SHP77 treated with DMSO at 0.1 percent for 48 hours (cell line): ENCODE results near the gene PLEKHF1.

Source experiments
- DNase-seq: peaks from one replicate; lab custom pipeline; 2025; lab: John Stamatoyannopoulos, UW

Gene PLEKHF1

GRCh38 chr19:29678484-29679106 lies 13.3 kb downstream of the PLEKHF1 start:
- DNase-seq = no peak

GRCh38 chr19:29679598-29680210 lies 14.4 kb downstream of the PLEKHF1 start:
- no peak for DNase-seq

- DNase-seq = no peak
Measured at GRCh38 chr19:29680447-29680846, 15.2 kb downstream of the PLEKHF1 start.

- DNase-seq = no peak
Measured at GRCh38 chr19:29680937-29681336, 15.7 kb downstream of the PLEKHF1 start.

- DNase-seq = no peak
Measured at GRCh38 chr19:29681422-29682235, 16.4 kb downstream of the PLEKHF1 start.

- DNase-seq = no peak
Measured at GRCh38 chr19:29682236-29682895, 17.1 kb downstream of the PLEKHF1 start.

- no peak for DNase-seq
Measured at GRCh38 chr19:29683009-29683408, 17.7 kb downstream of the PLEKHF1 start.

- no peak for DNase-seq
Measured at GRCh38 chr19:29685326-29685725, 20.1 kb downstream of the PLEKHF1 start.

- DNase-seq = no peak
Measured at GRCh38 chr19:29686285-29686805, 21.1 kb downstream of the PLEKHF1 start.

- no peak for DNase-seq
Measured at GRCh38 chr19:29687244-29687896, 22.1 kb downstream of the PLEKHF1 start.

- DNase-seq = no peak
Measured at GRCh38 chr19:29687897-29688728, 22.9 kb downstream of the PLEKHF1 start.

GRCh38 chr19:29690842-29691241 lies 25.6 kb downstream of the PLEKHF1 start:
- no peak for DNase-seq

GRCh38 chr19:29694161-29694560 lies 28.9 kb downstream of the PLEKHF1 start:
- no peak for DNase-seq

- peak; percentile 46 for DNase-seq
Measured at GRCh38 chr19:29694669-29695627, 29.7 kb downstream of the PLEKHF1 start.

GRCh38 chr19:29695765-29696564 lies 30.7 kb downstream of the PLEKHF1 start:
- DNase-seq = no peak

GRCh38 chr19:29696565-29696846 lies 31.2 kb downstream of the PLEKHF1 start:
- DNase-seq = no peak

- DNase-seq = no peak
Measured at GRCh38 chr19:29697523-29698261, 32.4 kb downstream of the PLEKHF1 start.

- no peak for DNase-seq
Measured at GRCh38 chr19:29699861-29700260, 34.6 kb downstream of the PLEKHF1 start.
